Kidney (tissue), 14 donors: ENCODE measurements around the gene MS4A7. TPM values are rescaled to one million over a fixed set of nuclear protein-coding genes. Genes with fewer than 3 reads are reported as not detected.

Experiments
- DNase-seq, 5 donors: peaks; one replicate each; pipeline ENCODE4 v3.0.0-alpha.2; 2013 to 2020
- FAIRE-seq: peaks from 2 replicates; lab custom pipeline; 2012; peaks lifted over from hg19 to GRCh38; lab: Jason Lieb, UNC
- H3K27ac ChIP-seq, 2 donors: one replicate each; pipeline ENCODE4 v1.7.0; 2013; ENCODE audit warnings: low read depth in 2 of 2, low read length in 2 of 2, inconsistent platforms in 1 of 2
- H3K27me3 ChIP-seq: one replicate; pipeline ENCODE4 v1.7.1; 2013; ENCODE audit warnings: low read length, inconsistent platforms; ENCODE audit not compliant: control insufficient read depth, insufficient read depth
- H3K36me3 ChIP-seq, 3 donors: one replicate each; pipeline versions ENCODE4 v1.7.0 to v1.7.1; 2013; ENCODE audit warnings: low read length in 3 of 3, control low read depth in 1 of 3, inconsistent platforms in 1 of 3; ENCODE audit not compliant: insufficient read depth in 3 of 3, control insufficient read depth in 2 of 3
- H3K4me1 ChIP-seq, 3 donors: one replicate each; pipeline versions ENCODE4 v1.7.0 to v1.7.1; 2013; ENCODE audit warnings: low read length in 3 of 3, inconsistent platforms in 1 of 3, low read depth in 1 of 3; ENCODE audit not compliant: control insufficient read depth in 2 of 3, insufficient read depth in 2 of 3
- H3K4me3 ChIP-seq, 3 donors: one replicate each; pipeline versions ENCODE4 v1.7.0 to v1.8.1; 2013; ENCODE audit warnings: low read length in 3 of 3, control low read depth in 1 of 3, inconsistent platforms in 1 of 3
- H3K9ac ChIP-seq, 3 donors: one replicate each; pipeline versions ENCODE4 v1.7.0 to v1.7.1; 2013; ENCODE audit warnings: low read length in 3 of 3, control low read depth in 1 of 3, inconsistent platforms in 1 of 3
- H3K9me3 ChIP-seq, 3 donors: one replicate each; pipeline versions ENCODE4 v1.7.0 to v1.7.1; 2013; ENCODE audit warnings: low read length in 3 of 3, control low read depth in 1 of 3, inconsistent platforms in 1 of 3; ENCODE audit not compliant: control insufficient read depth in 2 of 3, insufficient read depth in 1 of 3
- intact Hi-C: fragments of 100-400 bp; cut with DNase I; formaldehyde crosslinking; loops from one replicate; pipeline ENCODE4 v1.11.1; 2022
- polyA plus RNA-seq: library from polyadenylated mRNA; stranded (reverse); fragments of 350-450 nt; fragmentation: Illumina TruSeq; extraction: RNeasy Lipid Tissue Mini Kit (QIAGEN cat#74804); gene quantifications from one replicate; pipeline ENCODE4 v1.2.3, GENCODE V29; 2014; ENCODE audit warnings: low read depth, low replicate concordance; ENCODE audit not compliant: insufficient read depth
- total RNA-seq: library from RNA; stranded (reverse); fragmentation: NEBNext Ultra II Directional; extraction: Animal tissue kit (Norgen Biotek cat#: 25700); gene quantifications from one replicate; pipeline ENCODE4 v1.2.1, GENCODE V29; 2021
- TF ChIP-seq, protein P1 (sequence below): IDR thresholded peaks from 3 replicates; pipeline ENCODE4 v1.5.1; 2012; ENCODE audit warnings: mild to moderate bottlenecking, moderate library complexity, borderline replicate concordance; ENCODE audit not compliant: insufficient read depth; ENCODE audit errors: extremely low read depth
- donor health status: control.
- donor health status: control.
- donor health status: control.
- donor health status: control.
- donor health status: control.
- donor health status: DM: yes; HTN: yes; CAD: no.
- donor health status: Normal renal cell carcinoma (clear cell type).

Gene MS4A7
- total and polyA plus RNA-seq, 2 donors from 2014 or later: 7.0 to 47.6 TPM

DNA sequence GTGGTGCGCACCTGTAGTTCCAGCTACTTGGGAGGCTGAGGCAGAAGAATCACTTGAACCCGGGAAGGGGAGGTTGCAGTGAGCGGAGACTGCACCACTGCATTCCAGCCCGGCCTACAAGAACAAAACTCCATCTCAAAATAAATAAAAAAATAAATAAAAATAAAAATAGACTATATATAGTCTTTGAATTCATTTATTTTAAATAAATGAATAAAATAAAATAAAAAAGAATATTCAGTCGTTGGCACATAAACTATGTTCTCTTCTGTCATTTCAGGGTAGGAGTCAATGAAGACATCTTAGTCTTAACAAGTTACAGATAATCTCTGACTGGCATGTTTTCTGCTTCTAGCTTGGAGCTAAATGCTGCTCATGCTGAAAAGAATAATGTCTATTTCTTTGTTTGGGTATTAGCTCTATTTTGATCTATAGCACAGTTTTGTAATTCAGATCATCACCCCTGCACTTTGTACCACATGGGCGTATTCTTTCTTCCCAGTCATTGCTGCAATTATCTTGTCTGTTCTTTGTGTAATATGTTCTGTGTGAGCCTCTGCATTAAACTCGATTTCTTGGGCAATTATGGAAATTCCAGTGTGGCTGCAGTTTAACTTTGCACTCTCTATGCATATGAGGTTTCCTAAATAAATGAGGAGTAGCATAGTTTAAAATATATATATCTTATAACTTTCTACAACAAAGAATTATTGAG is 16.5 kb downstream of the MS4A7 start:
- FAIRE-seq: no peak
- Histone ChIP-seq H3K27ac (no peak overlapping the region), H3K27me3 (no peaks in the 10 kb centered on the region), H3K4me1 (no peaks in the 10 kb centered on the region), H3K4me3 (no peak overlapping the region), H3K9ac (no peak overlapping the region), H3K9me3 (no peaks in the 10 kb centered on the region), H3K36me3 (no peaks in the 10 kb centered on the region)
- no peak for DNase-seq
- TF ChIP-seq, protein P1, sequence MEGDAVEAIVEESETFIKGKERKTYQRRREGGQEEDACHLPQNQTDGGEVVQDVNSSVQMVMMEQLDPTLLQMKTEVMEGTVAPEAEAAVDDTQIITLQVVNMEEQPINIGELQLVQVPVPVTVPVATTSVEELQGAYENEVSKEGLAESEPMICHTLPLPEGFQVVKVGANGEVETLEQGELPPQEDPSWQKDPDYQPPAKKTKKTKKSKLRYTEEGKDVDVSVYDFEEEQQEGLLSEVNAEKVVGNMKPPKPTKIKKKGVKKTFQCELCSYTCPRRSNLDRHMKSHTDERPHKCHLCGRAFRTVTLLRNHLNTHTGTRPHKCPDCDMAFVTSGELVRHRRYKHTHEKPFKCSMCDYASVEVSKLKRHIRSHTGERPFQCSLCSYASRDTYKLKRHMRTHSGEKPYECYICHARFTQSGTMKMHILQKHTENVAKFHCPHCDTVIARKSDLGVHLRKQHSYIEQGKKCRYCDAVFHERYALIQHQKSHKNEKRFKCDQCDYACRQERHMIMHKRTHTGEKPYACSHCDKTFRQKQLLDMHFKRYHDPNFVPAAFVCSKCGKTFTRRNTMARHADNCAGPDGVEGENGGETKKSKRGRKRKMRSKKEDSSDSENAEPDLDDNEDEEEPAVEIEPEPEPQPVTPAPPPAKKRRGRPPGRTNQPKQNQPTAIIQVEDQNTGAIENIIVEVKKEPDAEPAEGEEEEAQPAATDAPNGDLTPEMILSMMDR: no peak
- intact Hi-C loops: no loop called here

DNA sequence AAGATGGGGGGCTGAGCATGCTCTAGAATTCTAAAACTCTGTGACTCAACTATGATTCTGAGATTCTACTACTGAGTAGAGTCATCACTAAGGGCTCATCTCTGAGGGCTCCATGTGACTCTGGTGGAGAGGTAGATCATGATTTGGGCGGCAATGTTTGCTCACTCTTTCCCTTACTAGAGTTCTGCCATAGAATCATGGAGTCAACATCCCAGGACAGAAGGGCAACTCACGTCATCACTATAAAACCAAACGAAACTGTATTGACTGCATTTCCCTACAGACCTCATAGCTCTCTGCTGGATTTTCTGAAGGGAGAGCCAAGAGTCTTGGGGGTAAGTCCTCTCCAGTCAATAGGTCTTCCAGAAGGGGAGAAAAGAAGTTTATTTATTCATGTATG is 18.1 kb downstream of the MS4A7 start, which contains the start of gene MS4A14:
Gene MS4A14 (plus strand): TSS at position 78 of the 400 bp plus-strand sequence. CDS start 120 bp downstream, at position 198.
- Histone ChIP-seq H3K9me3 (no peaks in the 10 kb centered on the region), H3K9ac (no peak within 1 kb of the TSS), H3K36me3 (no peaks in the 10 kb centered on the region), H3K27me3 (no peaks in the 10 kb centered on the region), H3K4me1 (no peaks in the 10 kb centered on the region), H3K27ac (no peak within 1 kb of the TSS), H3K4me3 (no peak within 1 kb of the TSS)
- DNase-seq: no peak
- intact Hi-C loops: no loop called here
- no peak for FAIRE-seq
- TF ChIP-seq, protein P1: no peak

DNA sequence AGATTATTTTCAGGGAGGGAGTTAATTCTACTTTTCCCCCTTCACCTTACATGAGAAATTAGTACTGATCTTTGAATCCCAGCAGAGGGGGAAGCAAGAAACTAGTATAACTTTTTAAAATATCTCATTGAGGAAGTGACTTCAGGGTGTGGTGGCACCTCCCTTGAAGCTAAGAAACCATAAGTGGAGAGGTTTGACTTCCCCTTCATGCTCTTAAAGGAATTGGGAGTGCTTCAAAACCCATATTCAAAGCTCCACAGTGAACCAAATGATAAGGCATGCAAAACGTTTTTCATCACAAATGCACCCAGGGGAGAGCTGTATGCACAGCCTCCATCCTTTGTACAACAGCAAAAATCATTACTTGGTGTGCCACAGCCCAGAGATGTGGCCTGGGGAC is 18.5 kb downstream of the MS4A7 start:
- intact Hi-C loops: no loop called here
- H3K27me3 ChIP-seq: no peaks in the 10 kb centered on the region
- TF ChIP-seq, protein P1: no peak
- no peaks in the 10 kb centered on the region for H3K36me3 ChIP-seq
- no peak for DNase-seq
- H3K4me1 ChIP-seq: no peaks in the 10 kb centered on the region
- H3K27ac ChIP-seq: no peak overlapping the region
- H3K9me3 ChIP-seq: no peaks in the 10 kb centered on the region
- H3K9ac ChIP-seq: no peak overlapping the region
- FAIRE-seq: no peak
- no peak overlapping the region for H3K4me3 ChIP-seq
